Activated CD4-positive, alpha-beta memory T cell treated with anti-CD3 and anti-CD28 coated beads for 36 hours (primary cell): ENCODE measurements around the gene TPD52L1. TPM values are rescaled to one million over a fixed set of nuclear protein-coding genes. Genes with fewer than 3 reads are reported as not detected.

Experiments used
- CTCF ChIA-PET: fragments of 350-600 bp; sonication (Branson Sonifier 250); formaldehyde crosslinking; loops from one replicate; lab custom pipeline; 2021; ENCODE audit warnings: antibody characterized with exemption, inconsistent platforms; lab: Charles Lee
- POLR2A ChIA-PET: fragments of 350-600 bp; sonication (Branson Sonifier 250); formaldehyde crosslinking; loops from one replicate; lab custom pipeline; 2021; ENCODE audit warnings: antibody characterized with exemption; lab: Charles Lee
- DNase-seq: peaks from one replicate; pipeline ENCODE4 v3.0.0-alpha.2; 2020
- H3K27ac Mint-ChIP-seq: one replicate; pipeline ENCODE4 v1.8.0; 2021; ENCODE audit warnings: mixed read lengths
- H3K27me3 Mint-ChIP-seq: one replicate; pipeline ENCODE4 v1.8.0; 2021; ENCODE audit warnings: mixed read lengths
- H3K36me3 Mint-ChIP-seq: one replicate; pipeline ENCODE4 v1.8.0; 2021; ENCODE audit warnings: mixed read lengths
- H3K4me1 Mint-ChIP-seq: one replicate; pipeline ENCODE4 v1.8.0; 2021; ENCODE audit warnings: low read depth, mixed read lengths
- H3K4me3 Mint-ChIP-seq: one replicate; pipeline ENCODE4 v1.8.0; 2021; ENCODE audit warnings: mild to moderate bottlenecking, mixed read lengths
- H3K9me3 Mint-ChIP-seq: one replicate; pipeline ENCODE4 v1.8.0; 2021; ENCODE audit warnings: mixed read lengths
- intact Hi-C: fragments of 100-400 bp; cut with micrococcal nuclease; formaldehyde crosslinking; loops from one replicate; pipeline ENCODE4 v1.15.1; 2023
- total RNA-seq, 2 experiments: library from RNA; stranded (reverse); gene quantifications; one replicate each; pipeline ENCODE4 v1.2.3, GENCODE V29; 2021

TPD52L1 gene
- total RNA-seq, 2 experiments from 2014 or later, result 1.3 to 1.4 TPM

DNA sequence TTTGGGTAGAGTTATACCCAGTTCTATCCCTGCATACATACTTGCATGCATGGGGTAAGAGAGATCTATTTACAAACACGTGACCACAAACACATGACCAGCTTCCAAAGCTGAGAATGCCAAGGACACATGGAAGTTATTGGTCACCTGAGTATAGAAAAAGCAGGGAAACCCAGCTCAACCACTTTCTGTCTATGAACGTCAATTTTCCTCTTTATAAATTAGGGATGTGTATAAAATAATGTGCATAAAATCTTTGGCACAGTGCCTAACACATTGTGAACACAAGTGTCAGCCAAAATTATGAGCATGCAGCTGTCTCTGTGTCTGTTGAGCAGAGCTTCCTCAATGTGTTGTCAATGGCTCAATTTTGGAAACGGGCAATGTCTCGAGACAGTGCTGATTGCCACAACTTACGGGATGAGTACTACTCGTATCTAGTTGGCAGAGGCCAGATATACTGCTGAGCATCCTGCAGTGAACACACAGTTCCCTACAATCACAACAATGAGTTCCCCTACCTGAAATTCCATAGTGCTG lies 44.9 kb downstream of the TPD52L1 start:
- Mint-ChIP-seq H3K4me1 (no peaks in the 10 kb centered on the region), H3K4me3 (no peak overlapping the region), H3K36me3 (no peaks in the 10 kb centered on the region), H3K27ac (no peak overlapping the region), H3K27me3 (peaks cover 1% of the 10 kb centered on the region), H3K9me3 (no peaks in the 10 kb centered on the region)
- no peak for DNase-seq
- intact Hi-C loops, result loop anchor here (10.0 kb wide), 1 partner anchor 566 kb away; no protein-coding TSS in a partner anchor
- POLR2A ChIA-PET, result no interaction called here
- CTCF ChIA-PET, result interaction anchor here (0.6 to 1.0 kb wide), 2 partner anchors 45 to 618 kb away, joined by 3 to 4 read pairs; partner anchors contain the start of gene TPD52L1

GRCh38 chr6:125200941-125201340 lies 47.4 kb downstream of the TPD52L1 start:
- H3K27me3 Mint-ChIP-seq, result no peaks in the 10 kb centered on the region
- CTCF ChIA-PET, result no interaction called here
- no peaks in the 10 kb centered on the region for H3K9me3 Mint-ChIP-seq
- no peak overlapping the region for H3K4me3 Mint-ChIP-seq
- intact Hi-C loops, result no loop called here
- no peaks in the 10 kb centered on the region for H3K36me3 Mint-ChIP-seq
- no peak overlapping the region for H3K27ac Mint-ChIP-seq
- H3K4me1 Mint-ChIP-seq, result no peaks in the 10 kb centered on the region
- DNase-seq, result no peak
- POLR2A ChIA-PET, result no interaction called here

GRCh38 chr6:125201961-125202729 lies 48.6 kb downstream of the TPD52L1 start:
- Mint-ChIP-seq H3K27ac (no peak overlapping the region), H3K9me3 (no peaks in the 10 kb centered on the region), H3K4me3 (no peak overlapping the region), H3K4me1 (no peaks in the 10 kb centered on the region), H3K27me3 (peaks cover 3% of the 10 kb centered on the region), H3K36me3 (no peaks in the 10 kb centered on the region)
- intact Hi-C loops, result no loop called here
- POLR2A ChIA-PET, result no interaction called here
- DNase-seq, result no peak
- CTCF ChIA-PET, result interaction anchor here (1.7 kb wide), 1 partner anchor 9 kb away, joined by 12 read pairs; no protein-coding TSS in a partner anchor

- intact Hi-C loops, result no loop called here
- H3K27ac Mint-ChIP-seq, result no peak overlapping the region
Observed at GRCh38 chr6:125203395-125203794, 49.8 kb downstream of the TPD52L1 start.

GRCh38 chr6:125205931-125206330 lies 52.4 kb downstream of the TPD52L1 start:
- POLR2A ChIA-PET, result no interaction called here
- Mint-ChIP-seq H3K9me3 (no peaks in the 10 kb centered on the region), H3K36me3 (no peaks in the 10 kb centered on the region), H3K4me3 (no peak overlapping the region), H3K27ac (no peak overlapping the region), H3K4me1 (no peaks in the 10 kb centered on the region), H3K27me3 (peaks cover 3% of the 10 kb centered on the region)
- DNase-seq, result no peak
- CTCF ChIA-PET, result interaction anchor here (0.9 to 1.4 kb wide), 2 partner anchors 13 to 14 kb away, joined by 3 read pairs; no protein-coding TSS in a partner anchor
- intact Hi-C loops, result no loop called here

More at GRCh38 chr6:125203395-125203794, 49.8 kb downstream of the TPD52L1 start:
- Mint-ChIP-seq H3K4me3 (no peak overlapping the region), H3K4me1 (no peaks in the 10 kb centered on the region), H3K27me3 (peaks cover 3% of the 10 kb centered on the region), H3K9me3 (no peaks in the 10 kb centered on the region), H3K36me3 (no peaks in the 10 kb centered on the region)
- ChIA-PET POLR2A (no interaction called here), CTCF (no interaction called here)
- no peak for DNase-seq

DNA sequence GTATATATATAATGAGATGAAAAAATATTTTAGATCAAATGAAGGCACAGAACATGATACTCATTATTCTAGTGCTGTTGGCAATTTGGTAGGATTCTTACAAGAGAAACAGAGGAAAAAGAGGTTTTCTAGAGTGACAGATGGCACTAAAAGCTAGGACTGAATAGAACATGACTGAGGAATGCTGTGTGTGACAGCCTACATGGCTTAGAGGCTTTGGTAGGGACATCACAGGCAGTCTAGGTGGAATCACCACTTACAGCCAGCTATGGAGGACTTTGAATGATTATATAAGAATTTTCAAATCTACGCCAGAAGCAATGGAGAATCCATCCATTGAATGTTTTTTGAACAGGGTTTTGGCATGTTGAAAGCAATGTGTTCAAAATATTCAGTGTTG lies 52.8 kb downstream of the TPD52L1 start:
- ChIA-PET POLR2A (no interaction called here), CTCF (interaction anchor here (1.4 kb wide), 1 partner anchor 14 kb away, joined by 3 read pairs; no protein-coding TSS in a partner anchor)
- Mint-ChIP-seq H3K4me1 (no peaks in the 10 kb centered on the region), H3K27ac (no peak overlapping the region), H3K36me3 (no peaks in the 10 kb centered on the region), H3K9me3 (no peaks in the 10 kb centered on the region), H3K27me3 (peaks cover 3% of the 10 kb centered on the region), H3K4me3 (no peak overlapping the region)
- no peak for DNase-seq
- intact Hi-C loops, result no loop called here

DNA sequence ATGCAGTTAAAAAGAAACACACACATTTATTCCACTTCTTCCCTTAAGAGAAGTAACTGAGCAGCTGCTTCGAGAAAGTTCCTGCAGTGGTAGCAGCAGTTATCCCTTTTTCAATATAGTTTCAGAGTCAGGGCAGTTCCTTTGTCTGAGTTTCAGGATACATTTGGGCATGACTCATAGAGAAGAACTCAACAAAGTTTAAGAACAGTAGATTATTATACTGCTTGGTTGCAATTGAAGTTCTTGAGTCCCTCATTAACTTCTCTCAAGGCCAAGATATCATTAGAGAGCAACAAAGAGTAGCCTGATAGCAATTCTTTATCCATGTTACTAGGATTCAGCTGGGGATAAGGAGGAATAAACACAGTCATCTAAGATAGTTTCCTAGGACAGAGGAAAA lies 54.4 kb downstream of the TPD52L1 start:
- Mint-ChIP-seq H3K4me3 (no peak overlapping the region), H3K4me1 (no peaks in the 10 kb centered on the region), H3K9me3 (no peaks in the 10 kb centered on the region), H3K27ac (no peak overlapping the region), H3K36me3 (no peaks in the 10 kb centered on the region), H3K27me3 (peaks cover 3% of the 10 kb centered on the region)
- POLR2A ChIA-PET, result no interaction called here
- intact Hi-C loops, result no loop called here
- no peak for DNase-seq
- CTCF ChIA-PET, result no interaction called here

- Mint-ChIP-seq H3K4me3 (no peak overlapping the region), H3K4me1 (no peaks in the 10 kb centered on the region), H3K9me3 (no peaks in the 10 kb centered on the region), H3K27me3 (peaks cover 3% of the 10 kb centered on the region), H3K27ac (no peak overlapping the region), H3K36me3 (no peaks in the 10 kb centered on the region)
- POLR2A ChIA-PET, result no interaction called here
- intact Hi-C loops, result no loop called here
- no peak for DNase-seq
- CTCF ChIA-PET, result no interaction called here
Observed at GRCh38 chr6:125208625-125209249, 55.2 kb downstream of the TPD52L1 start.

- CTCF ChIA-PET, result interaction anchor here (0.7 kb wide), 1 partner anchor 16 kb away, joined by 3 read pairs; no protein-coding TSS in a partner anchor
- DNase-seq, result no peak
- H3K4me1 Mint-ChIP-seq, result no peaks in the 10 kb centered on the region
Observed at GRCh38 chr6:125210667-125211066, 57.1 kb downstream of the TPD52L1 start.

DNA sequence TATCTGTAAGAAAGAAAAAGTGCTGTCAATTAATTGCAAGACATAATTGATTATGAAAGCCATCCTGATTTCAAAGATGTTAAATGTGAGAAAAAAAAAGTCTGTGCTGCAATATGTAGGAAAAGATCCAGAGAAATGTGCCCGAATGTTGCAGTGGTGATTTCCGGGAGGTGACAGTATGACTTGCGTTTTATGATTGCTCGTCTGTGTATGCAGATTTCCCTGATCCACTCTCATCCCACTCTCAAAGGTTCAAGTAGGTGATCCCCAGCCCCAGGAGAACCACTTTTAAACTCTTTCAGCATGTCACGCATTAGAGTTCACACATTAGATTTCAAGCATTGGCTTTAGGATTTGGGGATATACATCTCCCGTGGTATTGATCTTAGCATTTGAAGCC lies 57.8 kb downstream of the TPD52L1 start:
- CTCF ChIA-PET, result interaction anchor here (0.7 kb wide), 1 partner anchor 16 kb away, joined by 3 read pairs; no protein-coding TSS in a partner anchor
- Mint-ChIP-seq H3K27me3 (peaks cover 6% of the 10 kb centered on the region), H3K36me3 (no peaks in the 10 kb centered on the region), H3K9me3 (no peaks in the 10 kb centered on the region), H3K27ac (no peak overlapping the region), H3K4me3 (no peak overlapping the region), H3K4me1 (no peaks in the 10 kb centered on the region)
- POLR2A ChIA-PET, result no interaction called here
- DNase-seq, result no peak
- intact Hi-C loops, result no loop called here

More at GRCh38 chr6:125210667-125211066, 57.1 kb downstream of the TPD52L1 start:
- POLR2A ChIA-PET, result no interaction called here
- intact Hi-C loops, result no loop called here
- Mint-ChIP-seq H3K4me3 (no peak overlapping the region), H3K27me3 (peaks cover 6% of the 10 kb centered on the region), H3K9me3 (no peaks in the 10 kb centered on the region), H3K27ac (no peak overlapping the region), H3K36me3 (no peaks in the 10 kb centered on the region)

GRCh38 chr6:125212377-125212776 lies 58.8 kb downstream of the TPD52L1 start:
- intact Hi-C loops, result no loop called here
- no peak overlapping the region for H3K27ac Mint-ChIP-seq
- CTCF ChIA-PET, result interaction anchor here (1.2 kb wide), 1 partner anchor 18 kb away, joined by 3 read pairs; no protein-coding TSS in a partner anchor
- H3K9me3 Mint-ChIP-seq, result no peaks in the 10 kb centered on the region
- POLR2A ChIA-PET, result no interaction called here
- H3K27me3 Mint-ChIP-seq, result peaks cover 3% of the 10 kb centered on the region
- no peak overlapping the region for H3K4me3 Mint-ChIP-seq
- no peaks in the 10 kb centered on the region for H3K4me1 Mint-ChIP-seq
- DNase-seq, result no peak
- no peaks in the 10 kb centered on the region for H3K36me3 Mint-ChIP-seq

DNA sequence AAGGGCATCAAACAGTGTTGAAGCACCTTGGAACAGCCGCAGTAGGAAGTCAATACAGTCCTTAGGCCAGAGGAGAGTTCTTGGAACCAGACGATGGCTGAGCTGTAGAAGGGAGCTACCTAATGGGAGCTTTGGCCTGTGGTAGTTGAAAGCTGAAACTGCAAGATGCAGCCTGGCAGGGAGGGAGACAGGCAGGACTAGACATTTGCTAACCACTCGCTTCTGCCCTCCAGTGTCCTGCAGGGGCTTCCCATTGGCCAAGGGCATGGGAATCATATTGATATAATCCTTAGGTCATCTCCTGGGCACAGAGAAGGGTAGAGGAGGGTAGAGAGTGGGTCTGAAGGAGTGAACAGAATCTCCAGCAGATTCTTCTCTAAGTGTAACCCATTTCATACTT lies 60.4 kb downstream of the TPD52L1 start:
- no peak overlapping the region for H3K27ac Mint-ChIP-seq
- DNase-seq, result no peak
- H3K27me3 Mint-ChIP-seq, result peaks cover 3% of the 10 kb centered on the region
- ChIA-PET CTCF (interaction anchor here (1.1 kb wide), 1 partner anchor 60 kb away, joined by 4 read pairs; the partner anchor contains the start of gene TPD52L1), POLR2A (no interaction called here)
- intact Hi-C loops, result no loop called here
- H3K36me3 Mint-ChIP-seq, result no peaks in the 10 kb centered on the region
- no peaks in the 10 kb centered on the region for H3K4me1 Mint-ChIP-seq
- H3K4me3 Mint-ChIP-seq, result no peak overlapping the region
- no peaks in the 10 kb centered on the region for H3K9me3 Mint-ChIP-seq
